ENCODE measurements around the gene CIAO1. TPM values are rescaled to one million over a fixed set of nuclear protein-coding genes. Genes with fewer than 3 reads are reported as not detected.
"Not testable (repeated sequence)": the region's sequence is repeated elsewhere in the genome, so short reads cannot be mapped to it uniquely, and the experiment has no call there.

CIAO1 gene
- total RNA-seq, 4 donors from 2014 or later: 83.8 to 149 (median 119) TPM

- TF ChIP-seq CTCF (IDR thresholded peaks at IDR 0.05) (no peak), POLR2A (IDR thresholded peaks at IDR 0.05) (no peak)
- intact Hi-C loops (cut with DNase I): no loop called here
- peaks cover 47 to 78% of the 10 kb centered on the region in 2 donors for H3K36me3 ChIP-seq
- DNase-seq: no peak
- no peak overlapping the region for H3K4me3 ChIP-seq (replicated peaks in 1 of 3)
- no peak overlapping the region for H3K27ac ChIP-seq
- no peaks in the 10 kb centered on the region for H3K9me3 ChIP-seq
- H3K27me3 ChIP-seq: no peaks in the 10 kb centered on the region
- H3K4me1 ChIP-seq: no peaks in the 10 kb centered on the region
- 86 to 87% methylated on average over 3 of the region's 3 CpGs for WGBS, 2 donors
Observed at GRCh38 chr2:96273763-96274162, 7.7 kb downstream of the CIAO1 start.

- intact Hi-C loops (cut with DNase I): no loop called here
- 88 to 91% methylated on average over 7 of the region's 7 CpGs for WGBS, 2 donors
- no peak overlapping the region for H3K27ac ChIP-seq
Observed at GRCh38 chr2:96274355-96275056, 8.5 kb downstream of the CIAO1 start.

GRCh38 chr2:96276787-96277499 lies 10.9 kb downstream of the CIAO1 start:
- DNase-seq: no peak
- Histone ChIP-seq H3K36me3 (peaks cover 71 to 98% of the 10 kb centered on the region in 2 donors), H3K27me3 (no peaks in the 10 kb centered on the region), H3K4me3 (replicated peaks in 1 of 3) (no peak overlapping the region), H3K4me1 (no peaks in the 10 kb centered on the region), H3K27ac (no peak overlapping the region), H3K9me3 (no peaks in the 10 kb centered on the region)
- TF ChIP-seq CTCF (IDR thresholded peaks at IDR 0.05) (no peak), POLR2A (IDR thresholded peaks at IDR 0.05) (no peak)
- intact Hi-C loops (cut with DNase I): no loop called here
- 94 to 95% methylated on average over 19 to 21 of the region's 21 CpGs for WGBS, 2 donors

More at GRCh38 chr2:96274355-96275056, 8.5 kb downstream of the CIAO1 start:
- Histone ChIP-seq H3K4me3 (replicated peaks in 1 of 3) (no peak overlapping the region), H3K9me3 (no peaks in the 10 kb centered on the region), H3K36me3 (peaks cover 54 to 85% of the 10 kb centered on the region in 2 donors), H3K27me3 (no peaks in the 10 kb centered on the region), H3K4me1 (no peaks in the 10 kb centered on the region)
- no peak for DNase-seq
- TF ChIP-seq CTCF (IDR thresholded peaks at IDR 0.05) (no peak), POLR2A (IDR thresholded peaks at IDR 0.05) (no peak)

GRCh38 chr2:96287273-96287856 lies 21.3 kb downstream of the CIAO1 start:
- TF ChIP-seq CTCF (IDR thresholded peaks at IDR 0.05): no peak
- TF ChIP-seq POLR2A (IDR thresholded peaks at IDR 0.05): no peak
- peaks cover 100% of the 10 kb centered on the region in 2 donors for H3K36me3 ChIP-seq
- WGBS, 2 donors: 94% methylated on average over 6 of the region's 6 CpGs

GRCh38 chr2:96291751-96292150 lies 25.7 kb downstream of the CIAO1 start:
- H3K36me3 ChIP-seq: peaks cover 90 to 100% of the 10 kb centered on the region in 2 donors

More at GRCh38 chr2:96287273-96287856, 21.3 kb downstream of the CIAO1 start:
- Histone ChIP-seq H3K4me1 (no peaks in the 10 kb centered on the region), H3K4me3 (replicated peaks in 1 of 3) (no peak overlapping the region), H3K27ac (no peak overlapping the region), H3K27me3 (no peaks in the 10 kb centered on the region), H3K9me3 (no peaks in the 10 kb centered on the region)
- no peak for DNase-seq
- intact Hi-C loops (cut with DNase I): no loop called here

GRCh38 chr2:96294271-96294670 lies 28.2 kb downstream of the CIAO1 start:
- H3K4me3 ChIP-seq (replicated peaks in 1 of 3); DNase-seq; H3K27me3 ChIP-seq; H3K27ac ChIP-seq; H3K9me3 ChIP-seq; H3K4me1 ChIP-seq; intact Hi-C loops (cut with DNase I): not testable (repeated sequence)
- H3K36me3 ChIP-seq: peaks cover 90 to 100% of the 10 kb centered on the region in 2 donors
- WGBS, 2 donors: 93% methylated on average over 8 of the region's 8 CpGs

More at GRCh38 chr2:96291751-96292150, 25.7 kb downstream of the CIAO1 start:
- DNase-seq: no peak
- TF ChIP-seq CTCF (IDR thresholded peaks at IDR 0.05) (no peak), POLR2A (IDR thresholded peaks at IDR 0.05) (no peak)
- WGBS, 2 donors: 91 to 93% methylated on average over 5 of the region's 5 CpGs
- Histone ChIP-seq H3K4me1 (no peaks in the 10 kb centered on the region), H3K27ac (no peak overlapping the region), H3K9me3 (no peaks in the 10 kb centered on the region), H3K27me3 (no peaks in the 10 kb centered on the region), H3K4me3 (replicated peaks in 1 of 3) (no peak overlapping the region)
- intact Hi-C loops (cut with DNase I): no loop called here

Measured in thyroid gland (tissue), 4 donors.